Esophagus muscularis mucosa (tissue), 4 donors: Measurements from ENCODE around the gene CEP250. TPM values are rescaled to one million over a fixed set of nuclear protein-coding genes. Genes with fewer than 3 reads are reported as not detected.

Source experiments
- DNase-seq: peaks from one replicate; pipeline ENCODE4 v3.0.0-alpha.2; 2017; ENCODE audit errors: extremely low spot score
- H3K27ac ChIP-seq, 4 donors: fragments of 200-600 bp; sonication (generic); replicated peaks in 1 of 4; 1 replicate in 3 of 4; 2 replicates in 1 of 4; pipeline ENCODE4 v1.5.1; 2016 to 2019; ENCODE audit warnings: mild to moderate bottlenecking in 1 of 4
- H3K27me3 ChIP-seq, 4 donors: fragments of 200-600 bp; sonication (generic); one replicate each; pipeline versions ENCODE4 v1.5.1 to v1.6.0; 2016 to 2019
- H3K36me3 ChIP-seq, 4 donors: fragments of 200-600 bp; sonication (generic); one replicate each; pipeline ENCODE4 v1.5.1; 2016 to 2019
- H3K4me1 ChIP-seq, 4 donors: fragments of 200-600 bp; sonication (generic); one replicate each; pipeline ENCODE4 v1.5.1; 2016 to 2019
- H3K4me3 ChIP-seq, 4 donors: fragments of 200-600 bp; sonication (generic); 1 replicate in 2 of 4; 2 replicates in 2 of 4; pipeline ENCODE4 v1.5.1; 2016 to 2019; ENCODE audit warnings: mild to moderate bottlenecking in 4 of 4, moderate library complexity in 1 of 4
- H3K9me3 ChIP-seq, 4 donors: fragments of 200-600 bp; sonication (generic); 1 replicate in 3 of 4; 2 replicates in 1 of 4; pipeline ENCODE4 v1.5.1; 2016 to 2019
- EP300 ChIP-seq: sonication (generic); formaldehyde crosslinking; IDR thresholded peaks from one replicate; pipeline ENCODE4 v1.6.1; 2017; ENCODE audit warnings: antibody characterized with exemption
- POLR2A ChIP-seq: fragments of 450-650 bp; IDR thresholded peaks from one replicate; pipeline ENCODE4 v1.6.1; 2017; ENCODE audit warnings: antibody characterized with exemption, moderate library complexity, mild to moderate bottlenecking, low read depth
- POLR2AphosphoS5 ChIP-seq, 2 donors: sonication (generic); formaldehyde crosslinking; IDR thresholded peaks; one replicate each; pipeline ENCODE4 v1.6.1; 2017; ENCODE audit warnings: antibody characterized with exemption in 2 of 2
- WGBS: methylation state at CpG from one replicate; pipeline ENCODE4 v1.1.5; 2018; 5-methylcytosine and 5-hydroxymethylcytosine counted together
- intact Hi-C: fragments of 100-400 bp; cut with DNase I; formaldehyde crosslinking; loops from one replicate; pipeline ENCODE4 v1.15.1; 2023
- total RNA-seq, 4 donors: library from RNA; depleted of rRNA; stranded (reverse); fragments of >200 nt; gene quantifications; one replicate each; pipeline versions ENCODE4 v1.1.0 to v1.2.1, GENCODE V29; 2016
- TF ChIP-seq, protein P1 (sequence below), 3 experiments: fragments of 200-600 bp in 2 of 3; fragments of 450-650 bp in 1 of 3; sonication (generic) in 2 of 3; IDR thresholded peaks; one replicate each; pipeline ENCODE4 v1.5.1; 2017 to 2019; ENCODE audit warnings: antibody characterized with exemption in 3 of 3, mild to moderate bottlenecking in 2 of 3, moderate library complexity in 1 of 3

Gene CEP250
- total RNA-seq, 4 donors from 2014 or later, result 17.7 to 35.8 (median 23.7) TPM

DNA sequence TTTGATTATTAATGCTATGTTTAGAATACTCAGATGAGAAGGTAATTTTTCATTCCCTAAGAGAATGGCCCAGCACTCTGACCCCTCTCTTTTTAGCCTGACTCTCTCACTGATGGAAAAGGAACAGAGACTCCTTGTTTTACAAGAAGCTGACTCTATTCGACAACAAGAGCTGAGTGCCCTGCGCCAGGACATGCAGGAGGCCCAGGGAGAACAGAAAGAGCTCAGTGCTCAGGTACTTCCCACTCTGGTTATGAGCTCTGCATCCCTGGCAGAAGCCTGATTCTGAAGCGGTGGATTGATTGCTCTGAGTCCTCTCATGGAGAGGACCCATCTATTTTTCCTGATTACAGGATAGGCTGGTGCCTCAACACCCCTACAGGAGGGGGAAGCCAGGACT is 41.1 kb downstream of the CEP250 start:
- peaks cover 31 to 100% (median 95%) of the 10 kb centered on the region in 4 donors for H3K36me3 ChIP-seq
- no peak for TF ChIP-seq EP300
- TF ChIP-seq POLR2AphosphoS5 (IDR thresholded peaks at IDR 0.05), result no peak
- TF ChIP-seq POLR2A, result no peak
- TF ChIP-seq, protein P1, sequence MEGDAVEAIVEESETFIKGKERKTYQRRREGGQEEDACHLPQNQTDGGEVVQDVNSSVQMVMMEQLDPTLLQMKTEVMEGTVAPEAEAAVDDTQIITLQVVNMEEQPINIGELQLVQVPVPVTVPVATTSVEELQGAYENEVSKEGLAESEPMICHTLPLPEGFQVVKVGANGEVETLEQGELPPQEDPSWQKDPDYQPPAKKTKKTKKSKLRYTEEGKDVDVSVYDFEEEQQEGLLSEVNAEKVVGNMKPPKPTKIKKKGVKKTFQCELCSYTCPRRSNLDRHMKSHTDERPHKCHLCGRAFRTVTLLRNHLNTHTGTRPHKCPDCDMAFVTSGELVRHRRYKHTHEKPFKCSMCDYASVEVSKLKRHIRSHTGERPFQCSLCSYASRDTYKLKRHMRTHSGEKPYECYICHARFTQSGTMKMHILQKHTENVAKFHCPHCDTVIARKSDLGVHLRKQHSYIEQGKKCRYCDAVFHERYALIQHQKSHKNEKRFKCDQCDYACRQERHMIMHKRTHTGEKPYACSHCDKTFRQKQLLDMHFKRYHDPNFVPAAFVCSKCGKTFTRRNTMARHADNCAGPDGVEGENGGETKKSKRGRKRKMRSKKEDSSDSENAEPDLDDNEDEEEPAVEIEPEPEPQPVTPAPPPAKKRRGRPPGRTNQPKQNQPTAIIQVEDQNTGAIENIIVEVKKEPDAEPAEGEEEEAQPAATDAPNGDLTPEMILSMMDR (IDR thresholded peaks at IDR 0.05), result no peak

DNA sequence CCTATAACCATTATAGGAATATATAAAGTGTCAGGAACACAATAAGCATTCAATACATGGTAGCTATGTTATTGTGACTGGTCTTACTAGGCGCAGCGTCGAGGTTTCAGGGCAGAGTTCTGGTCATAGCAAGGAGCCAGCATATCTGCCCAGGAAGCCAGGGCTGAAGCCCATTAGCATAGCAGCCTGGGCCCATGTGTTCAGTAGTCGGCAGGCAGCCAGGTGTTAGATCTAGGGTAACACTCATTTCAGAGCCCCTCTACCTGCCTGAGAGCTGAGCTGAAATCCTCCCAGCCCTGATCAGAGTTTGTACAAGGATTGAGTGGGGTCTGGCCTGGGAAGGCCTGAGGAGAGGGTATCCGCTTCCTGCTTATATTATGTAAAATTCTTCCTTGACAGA is 41.9 kb downstream of the CEP250 start:
- Histone ChIP-seq H3K36me3 (peaks cover 33 to 100% (median 96%) of the 10 kb centered on the region in 4 donors), H3K9me3 (no peaks in the 10 kb centered on the region), H3K4me3 (no peak overlapping the region), H3K27me3 (no peaks in the 10 kb centered on the region), H3K27ac (peak overlapping the region; percentile 55 to 77 (median 70)), H3K4me1 (peaks cover 2 to 22% (median 17%) of the 10 kb centered on the region in 4 donors)
- no peak for DNase-seq
- intact Hi-C loops, result no loop called here
- no peak for TF ChIP-seq POLR2AphosphoS5 (IDR thresholded peaks at IDR 0.05)
- TF ChIP-seq, protein P1 (IDR thresholded peaks at IDR 0.05), result no peak
- TF ChIP-seq EP300, result no peak
- TF ChIP-seq POLR2A, result no peak
- 87% methylated on average over 4 of the region's 5 CpGs for WGBS

More for the DNA sequence above, 41.1 kb downstream of the CEP250 start:
- no peak for DNase-seq
- Histone ChIP-seq H3K27me3 (no peaks in the 10 kb centered on the region), H3K4me3 (no peak overlapping the region), H3K9me3 (no peaks in the 10 kb centered on the region), H3K27ac (peak overlapping the region; percentile 55 to 77 (median 70)), H3K4me1 (peaks cover 2 to 22% (median 17%) of the 10 kb centered on the region in 4 donors)
- WGBS, result 88% methylated on average over 3 of the region's 3 CpGs
- intact Hi-C loops, result no loop called here

DNA sequence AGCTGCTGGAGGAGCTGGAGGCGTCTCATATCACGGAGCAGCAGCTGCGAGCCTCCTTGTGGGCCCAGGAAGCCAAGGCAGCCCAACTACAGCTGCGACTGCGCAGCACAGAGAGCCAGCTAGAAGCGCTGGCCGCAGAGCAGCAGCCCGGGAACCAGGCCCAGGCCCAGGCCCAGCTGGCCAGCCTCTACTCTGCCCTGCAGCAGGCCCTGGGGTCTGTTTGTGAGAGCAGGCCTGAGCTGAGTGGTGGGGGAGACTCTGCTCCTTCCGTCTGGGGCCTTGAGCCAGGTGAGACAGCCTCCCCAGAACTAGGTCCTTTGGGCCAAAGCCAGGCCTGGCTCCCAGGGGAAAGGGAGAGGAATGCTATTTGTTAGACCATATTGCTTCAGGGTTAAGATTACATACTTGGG is 42.4 kb downstream of the CEP250 start:
- 31% methylated on average over 9 of the region's 9 CpGs for WGBS
- Histone ChIP-seq H3K36me3 (peaks cover 37 to 100% (median 96%) of the 10 kb centered on the region in 4 donors), H3K27me3 (no peaks in the 10 kb centered on the region), H3K4me1 (peaks cover 2 to 22% (median 17%) of the 10 kb centered on the region in 4 donors), H3K27ac (peak overlapping the region; percentile 55 to 77 (median 70)), H3K9me3 (no peaks in the 10 kb centered on the region), H3K4me3 (no peak overlapping the region)
- peak; percentile 93 for DNase-seq
- intact Hi-C loops, result no loop called here
- no peak for TF ChIP-seq POLR2A
- peak; percentile 14 to 47 for TF ChIP-seq POLR2AphosphoS5 (IDR thresholded peaks at IDR 0.05)
- TF ChIP-seq, protein P1 (IDR thresholded peaks at IDR 0.05), result peak in 1 of 3 experiments; percentile 33

DNA sequence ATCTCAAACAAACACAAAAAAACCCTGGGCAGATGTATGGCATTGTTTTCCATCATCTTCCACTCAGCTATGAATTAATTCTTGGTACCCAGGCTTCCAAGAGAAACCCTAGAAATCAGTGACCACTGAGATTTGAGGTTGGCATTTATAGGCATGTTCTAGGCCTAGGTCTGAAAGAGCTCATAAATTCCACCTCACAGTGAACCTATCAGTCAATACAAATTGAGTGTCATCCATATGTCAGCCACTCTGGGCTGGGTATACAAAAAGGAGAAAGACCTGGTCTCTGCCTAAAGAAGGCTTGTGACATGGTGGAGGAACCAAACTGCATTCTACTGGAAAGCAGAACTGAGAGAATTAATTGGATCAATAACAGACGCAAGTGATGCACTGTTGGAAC is 43.9 kb downstream of the CEP250 start:
- Histone ChIP-seq H3K9me3 (no peaks in the 10 kb centered on the region), H3K27ac (no peak overlapping the region), H3K27me3 (no peaks in the 10 kb centered on the region), H3K4me1 (peaks cover 2 to 35% (median 27%) of the 10 kb centered on the region in 4 donors), H3K4me3 (no peak overlapping the region), H3K36me3 (peaks cover 37 to 100% (median 96%) of the 10 kb centered on the region in 4 donors)
- TF ChIP-seq POLR2AphosphoS5 (IDR thresholded peaks at IDR 0.05) (no peak), EP300 (no peak), POLR2A (no peak)
- TF ChIP-seq, protein P1 (IDR thresholded peaks at IDR 0.05), result no peak
- no peak for DNase-seq
- 95% methylated on average over 1 of the region's 1 CpG for WGBS
- intact Hi-C loops, result no loop called here

DNA sequence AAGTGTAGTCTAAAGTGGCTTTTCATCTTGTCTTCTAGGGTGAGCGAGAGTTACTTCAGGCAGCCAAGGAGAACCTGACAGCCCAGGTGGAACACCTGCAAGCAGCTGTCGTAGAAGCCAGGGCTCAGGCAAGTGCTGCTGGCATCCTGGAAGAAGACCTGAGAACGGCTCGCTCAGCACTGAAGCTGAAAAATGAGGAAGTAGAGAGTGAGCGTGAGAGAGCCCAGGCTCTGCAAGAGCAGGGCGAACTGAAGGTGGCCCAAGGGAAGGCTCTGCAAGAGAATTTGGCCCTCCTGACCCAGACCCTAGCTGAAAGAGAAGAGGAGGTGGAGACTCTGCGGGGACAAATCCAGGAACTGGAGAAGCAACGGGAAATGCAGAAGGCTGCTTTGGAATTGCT is 47.0 kb downstream of the CEP250 start:
- H3K9me3 ChIP-seq, result no peaks in the 10 kb centered on the region
- H3K4me3 ChIP-seq, result no peak overlapping the region
- DNase-seq, result no peak
- 75% methylated on average over 8 of the region's 8 CpGs for WGBS
- TF ChIP-seq EP300 (no peak), POLR2A (no peak), POLR2AphosphoS5 (IDR thresholded peaks at IDR 0.05) (no peak)
- TF ChIP-seq, protein P1 (IDR thresholded peaks at IDR 0.05), result no peak
- H3K27ac ChIP-seq, result no peak overlapping the region
- peaks cover 26 to 88% (median 86%) of the 10 kb centered on the region in 4 donors for H3K36me3 ChIP-seq
- intact Hi-C loops, result no loop called here
- H3K4me1 ChIP-seq, result peaks cover 2 to 26% (median 19%) of the 10 kb centered on the region in 4 donors
- no peaks in the 10 kb centered on the region for H3K27me3 ChIP-seq
